ENCODE data around the gene MICAL3. TPM values are rescaled to one million over a fixed set of nuclear protein-coding genes. Genes with fewer than 3 reads are reported as not detected.

Gene MICAL3
- total and polyA plus RNA-seq, 2 donors from 2014 or later, result 5.0 to 99.4 TPM

GRCh38 chr22:17803609-17804270 is 220.6 kb downstream of the MICAL3 start:
- Histone ChIP-seq H3K36me3 (ENCODE audit: control insufficient read depth in 2 of 3, insufficient read depth in 3 of 3, low read length in 3 of 3) (peaks cover 0 to 11% (median 4%) of the 10 kb centered on the region in 3 donors), H3K9me3 (ENCODE audit: control insufficient read depth in 2 of 3, insufficient read depth in 1 of 3, low read length in 3 of 3) (no peaks in the 10 kb centered on the region), H3K27ac (ENCODE audit: low read depth in 2 of 2, low read length in 2 of 2) (no peak overlapping the region), H3K4me1 (ENCODE audit: control insufficient read depth in 2 of 3, insufficient read depth in 2 of 3, low read depth in 1 of 3, low read length in 3 of 3) (peaks cover 3 to 18% (median 14%) of the 10 kb centered on the region in 3 donors), H3K4me3 (ENCODE audit: low read length in 3 of 3) (no peak overlapping the region), H3K27me3 (ENCODE audit: control insufficient read depth, insufficient read depth, low read length) (no peaks in the 10 kb centered on the region), H3K9ac (ENCODE audit: low read length in 3 of 3) (no peak overlapping the region)
- intact Hi-C loops (cut with DNase I), result no loop called here
- DNase-seq (no peak), FAIRE-seq (no peak)
- TF ChIP-seq CTCF (IDR thresholded peaks at IDR 0.05; ENCODE audit: borderline replicate concordance, extremely low read depth, insufficient read depth), result no peak

- H3K36me3 ChIP-seq (ENCODE audit: control insufficient read depth in 2 of 3, insufficient read depth in 3 of 3, low read length in 3 of 3), result peaks cover 0 to 11% (median 4%) of the 10 kb centered on the region in 3 donors
- no peak for TF ChIP-seq CTCF (IDR thresholded peaks at IDR 0.05; ENCODE audit: borderline replicate concordance, extremely low read depth, insufficient read depth)
- H3K9ac ChIP-seq (ENCODE audit: low read length in 3 of 3), result no peak overlapping the region
- no peaks in the 10 kb centered on the region for H3K9me3 ChIP-seq (ENCODE audit: control insufficient read depth in 2 of 3, insufficient read depth in 1 of 3, low read length in 3 of 3)
- intact Hi-C loops (cut with DNase I), result no loop called here
- FAIRE-seq (no peak), DNase-seq (no peak)
- no peak overlapping the region for H3K27ac ChIP-seq (ENCODE audit: low read depth in 2 of 2, low read length in 2 of 2)
- peaks cover 3 to 17% (median 11%) of the 10 kb centered on the region in 3 donors for H3K4me1 ChIP-seq (ENCODE audit: control insufficient read depth in 2 of 3, insufficient read depth in 2 of 3, low read depth in 1 of 3, low read length in 3 of 3)
- no peaks in the 10 kb centered on the region for H3K27me3 ChIP-seq (ENCODE audit: control insufficient read depth, insufficient read depth, low read length)
- no peak overlapping the region for H3K4me3 ChIP-seq (ENCODE audit: low read length in 3 of 3)
These were observed 221.5 kb downstream of the MICAL3 start for GRCh38 chr22:17802822-17803221.

GRCh38 chr22:17802411-17802810 is 221.9 kb downstream of the MICAL3 start:
- Histone ChIP-seq H3K9ac (ENCODE audit: low read length in 3 of 3) (no peak overlapping the region), H3K27me3 (ENCODE audit: control insufficient read depth, insufficient read depth, low read length) (no peaks in the 10 kb centered on the region), H3K9me3 (ENCODE audit: control insufficient read depth in 2 of 3, insufficient read depth in 1 of 3, low read length in 3 of 3) (no peaks in the 10 kb centered on the region), H3K36me3 (ENCODE audit: control insufficient read depth in 2 of 3, insufficient read depth in 3 of 3, low read length in 3 of 3) (peaks cover 0 to 11% (median 4%) of the 10 kb centered on the region in 3 donors), H3K27ac (ENCODE audit: low read depth in 2 of 2, low read length in 2 of 2) (no peak overlapping the region), H3K4me1 (ENCODE audit: control insufficient read depth in 2 of 3, insufficient read depth in 2 of 3, low read depth in 1 of 3, low read length in 3 of 3) (peaks cover 2 to 12% (median 7%) of the 10 kb centered on the region in 3 donors), H3K4me3 (ENCODE audit: low read length in 3 of 3) (no peak overlapping the region)
- intact Hi-C loops (cut with DNase I), result no loop called here
- FAIRE-seq, result no peak
- TF ChIP-seq CTCF (IDR thresholded peaks at IDR 0.05; ENCODE audit: borderline replicate concordance, extremely low read depth, insufficient read depth), result no peak
- DNase-seq, result no peak
